Fibroblast of villous mesenchyme (primary cell): ENCODE measurements around the gene CYTH4. TPM values are rescaled to one million over a fixed set of nuclear protein-coding genes. Genes with fewer than 3 reads are reported as not detected.

Experiments used
- DNase-seq: peaks from one replicate; pipeline ENCODE4 v3.0.0-alpha.2; 2010; ENCODE audit warnings: low read depth
- H3K4me3 ChIP-seq: 2 replicates; pipeline ENCODE4 v1.5.1; 2011; ENCODE audit warnings: low read depth, mild to moderate bottlenecking, low read length
- CTCF ChIP-seq: IDR thresholded peaks from 2 replicates; pipeline ENCODE4 v1.5.1; 2012; ENCODE audit warnings: low read depth, mild to moderate bottlenecking, low read length; ENCODE audit not compliant: insufficient read depth
- total RNA-seq: library from RNA; depleted of rRNA; stranded (reverse); fragments of >200 nt; gene quantifications from 2 replicates; pipeline ENCODE4 v1.2.3, GENCODE V29; 2012

Gene CYTH4
- total RNA-seq, 1 donor, result under 0.01 TPM

- DNase-seq, result no peak
- no peak overlapping the region for H3K4me3 ChIP-seq
- no peak for TF ChIP-seq CTCF
Observed at GRCh38 chr22:37291559-37292298, 9.4 kb downstream of the CYTH4 start.

- no peak for DNase-seq
- H3K4me3 ChIP-seq, result no peak overlapping the region
- TF ChIP-seq CTCF, result no peak
Observed at GRCh38 chr22:37292641-37293040, 10.3 kb downstream of the CYTH4 start.

GRCh38 chr22:37293172-37293571 lies 10.9 kb downstream of the CYTH4 start:
- no peak for TF ChIP-seq CTCF
- H3K4me3 ChIP-seq, result no peak overlapping the region
- no peak for DNase-seq

GRCh38 chr22:37294747-37295146 lies 12.4 kb downstream of the CYTH4 start:
- H3K4me3 ChIP-seq, result no peak overlapping the region
- DNase-seq, result no peak
- no peak for TF ChIP-seq CTCF

- TF ChIP-seq CTCF, result no peak
- DNase-seq, result no peak
- H3K4me3 ChIP-seq, result no peak overlapping the region
Observed at GRCh38 chr22:37295213-37295886, 13.0 kb downstream of the CYTH4 start.

- H3K4me3 ChIP-seq, result no peak overlapping the region
- TF ChIP-seq CTCF, result no peak
- no peak for DNase-seq
Observed at GRCh38 chr22:37295946-37296345, 13.6 kb downstream of the CYTH4 start.
